RCC 7860 (cell line): ENCODE results near the gene MSI1.

Experiments
- DNase-seq: peaks from one replicate; pipeline ENCODE4 v3.0.0-alpha.2; 2015; ENCODE audit warnings: low spot score
- FAIRE-seq: peaks from 2 replicates; lab custom pipeline; 2012; peaks lifted over from hg19 to GRCh38; lab: Jason Lieb, UNC

Gene MSI1

GRCh38 chr12:120328228-120328627 is 40.7 kb downstream of the MSI1 start:
- DNase-seq: no peak
- no peak for FAIRE-seq

- FAIRE-seq (no peak), DNase-seq (no peak)
These were observed 41.4 kb downstream of the MSI1 start, which contains the start of gene PLA2G1B for GRCh38 chr12:120327593-120327992. Gene PLA2G1B (minus strand): TSS chr12:120327779. CDS start chr12:120327753, 26 bp downstream.

GRCh38 chr12:120324841-120325417 is 44.0 kb downstream of the MSI1 start:
- FAIRE-seq: no peak

GRCh38 chr12:120323772-120324171 is 45.2 kb downstream of the MSI1 start:
- no peak for DNase-seq
- no peak for FAIRE-seq

More at GRCh38 chr12:120324841-120325417, 44.0 kb downstream of the MSI1 start:
- no peak for DNase-seq

GRCh38 chr12:120321382-120322202 is 47.4 kb downstream of the MSI1 start:
- DNase-seq (no peak), FAIRE-seq (no peak)

- DNase-seq (peak; percentile 99), FAIRE-seq (peak; percentile 94)
These were observed 51.5 kb downstream of the MSI1 start for GRCh38 chr12:120317224-120318105.

GRCh38 chr12:120316798-120317223 is 52.2 kb downstream of the MSI1 start:
- FAIRE-seq (no peak), DNase-seq (no peak)

- DNase-seq (no peak), FAIRE-seq (no peak)
These were observed 54.7 kb downstream of the MSI1 start for GRCh38 chr12:120314220-120314619.

- DNase-seq (peak; percentile 77), FAIRE-seq (peak; percentile 84)
These were observed 66.8 kb downstream of the MSI1 start, which contains the start of gene SIRT4 for GRCh38 chr12:120301962-120302815. Gene SIRT4 (plus strand): TSS chr12:120302321. CDS start chr12:120303562, 1,241 bp downstream.

GRCh38 chr12:120292661-120293531 is 76.1 kb downstream of the MSI1 start, which contains the start of gene RNU4-1:
Gene RNU4-1 (minus strand): TSS chr12:120293237.
- FAIRE-seq (peak; percentile 81), DNase-seq (peak; percentile 96)

GRCh38 chr12:120292411-120292660 is 76.6 kb downstream of the MSI1 start:
- FAIRE-seq (no peak), DNase-seq (no peak)
